ENCODE measurements around the gene DGKD. TPM values are rescaled to one million over a fixed set of nuclear protein-coding genes. Genes with fewer than 3 reads are reported as not detected.

DGKD gene
- total and polyA plus RNA-seq, 10 of the 15 experiments (the other 5 are each of a cell fraction or from before 2014, with no cell fraction given) = 2.7 to 81.9 (median 27.0) TPM

DNA sequence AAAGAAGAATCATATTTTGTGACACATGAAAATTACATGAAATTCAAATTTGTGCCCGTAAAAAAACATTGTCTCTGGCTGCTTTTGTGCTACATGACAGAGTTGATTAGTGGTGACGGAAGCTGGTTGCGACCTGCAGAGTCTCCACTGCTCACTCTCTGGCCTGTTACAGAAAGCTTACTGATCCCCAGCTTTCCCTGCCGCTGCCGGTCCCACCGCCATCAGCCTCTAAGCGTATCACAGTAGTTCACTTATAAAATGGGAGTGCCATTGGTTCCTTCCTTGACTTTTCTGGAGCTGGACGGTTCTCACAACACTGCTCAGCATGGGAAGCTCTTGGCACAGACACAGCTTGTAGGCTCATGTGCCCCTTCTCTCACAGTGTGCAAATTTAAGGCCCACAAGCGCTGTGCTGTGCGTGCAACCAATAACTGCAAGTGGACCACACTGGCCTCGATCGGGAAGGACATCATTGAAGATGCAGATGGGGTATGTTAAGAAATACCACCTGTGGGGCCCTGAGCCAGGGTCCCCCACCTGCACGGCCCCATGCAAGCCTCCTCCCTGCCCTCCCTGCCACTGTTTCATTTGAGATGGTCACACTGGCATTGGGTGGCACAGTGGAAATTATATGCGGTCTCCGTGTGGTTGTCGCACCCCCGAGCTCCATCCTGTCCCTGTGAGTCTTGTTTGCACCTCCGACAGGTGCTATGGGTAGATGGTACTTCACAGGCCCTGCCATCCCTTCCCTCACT lies 81.3 kb downstream of the DGKD start:
- Histone ChIP-seq H4K20me1 (ENCODE audit: control insufficient read depth, insufficient read depth) (no peaks in the 10 kb centered on the region; the same call in 1 of the 2 replicates), H3K27ac (ENCODE audit: control insufficient read depth, insufficient read depth) (no peak overlapping the region), H3K4me2 (ENCODE audit: control insufficient read depth, insufficient read depth) (no peak overlapping the region), H3K79me2 (ENCODE audit: control insufficient read depth, insufficient read depth, low read length) (no peaks in the 10 kb centered on the region), H2AFZ (ENCODE audit: control insufficient read depth, low read depth, low read length) (no peak overlapping the region), H3K4me1 (ENCODE audit: control insufficient read depth, insufficient read depth, low read length) (peaks cover 5% of the 10 kb centered on the region), H3K9me3 (replicated peaks; ENCODE audit: control insufficient read depth, insufficient read depth, low read length) (no peaks in the 10 kb centered on the region), H3K36me3 (ENCODE audit: control insufficient read depth in 2 of 2, insufficient read depth in 2 of 2, low read length in 1 of 2) (peaks cover 27 to 37% of the 10 kb centered on the region in 2 experiments), H3K27me3 (replicated peaks in 1 of 2; ENCODE audit: control insufficient read depth in 2 of 2, insufficient read depth in 2 of 2, low read length in 1 of 2) (no peaks in the 10 kb centered on the region), H3K4me3 (no peak overlapping the region), H3K9ac (ENCODE audit: control insufficient read depth, insufficient read depth, low read length) (no peak overlapping the region)
- DNase-seq (ENCODE audit: low read depth, low spot score) = no peak
- ChIA-PET SMC1A (ENCODE audit: uncharacterized antibody, unreplicated experiment) (interaction anchor here (0.6 to 1.9 kb wide), 6 partner anchors 8 to 31 kb away, joined by 3 to 6 read pairs (median 4); no protein-coding TSS in a partner anchor), RAD21 (ENCODE audit: unreplicated experiment) (interaction anchor here (1.0 to 1.3 kb wide), 2 partner anchors 8 to 79 kb away, joined by 3 to 5 read pairs; no protein-coding TSS in a partner anchor), CTCF (interaction anchor here (1.0 to 3.3 kb wide), 3 partner anchors 8 to 275 kb away, joined by 3 to 14 read pairs (median 5); no protein-coding TSS in a partner anchor), POLR2A (no interaction called here)
- no TSS peak for BruUV-seq (replicated peaks)
- intact Hi-C loops (cut with micrococcal nuclease; ENCODE audit: unreplicated experiment) = no loop called here
- no peak for FAIRE-seq
- in situ Hi-C loops (cut with MboI) = no loop called here
- no peak for TF ChIP-seq NFIC (IDR thresholded peaks at IDR 0.05; ENCODE audit: low read depth, low read length)
- WGBS (ENCODE audit: insufficient coverage, insufficient replicate concordance, low lambda C conversion rate, missing lambda C conversion rate) = 94% methylated on average over 18 of the region's 18 CpGs
- no peak for ATAC-seq

DNA sequence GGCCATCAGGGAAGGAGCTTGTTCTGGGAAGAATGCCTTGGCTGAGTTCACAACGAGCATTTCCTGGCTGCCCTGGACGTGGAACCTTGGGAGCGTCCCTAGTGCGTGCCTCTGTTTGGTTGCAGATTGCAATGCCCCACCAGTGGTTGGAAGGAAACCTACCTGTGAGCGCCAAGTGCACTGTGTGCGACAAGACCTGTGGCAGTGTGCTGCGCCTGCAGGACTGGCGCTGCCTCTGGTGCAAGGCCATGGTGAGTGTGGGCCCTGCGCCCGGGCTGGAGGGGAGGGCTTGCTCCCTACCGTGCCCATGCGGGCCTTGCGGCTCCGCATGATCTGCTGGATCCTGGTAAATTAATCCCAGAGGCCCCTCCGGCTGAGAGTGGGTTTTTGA lies 81.9 kb downstream of the DGKD start:
- Histone ChIP-seq H4K20me1 (ENCODE audit: control insufficient read depth, insufficient read depth) (no peaks in the 10 kb centered on the region; the same call in 1 of the 2 replicates), H2AFZ (ENCODE audit: control insufficient read depth, low read depth, low read length) (no peak overlapping the region), H3K79me2 (ENCODE audit: control insufficient read depth, insufficient read depth, low read length) (no peaks in the 10 kb centered on the region), H3K9ac (ENCODE audit: control insufficient read depth, insufficient read depth, low read length) (no peak overlapping the region), H3K4me1 (ENCODE audit: control insufficient read depth, insufficient read depth, low read length) (peaks cover 5% of the 10 kb centered on the region), H3K27ac (ENCODE audit: control insufficient read depth, insufficient read depth) (no peak overlapping the region), H3K9me3 (replicated peaks; ENCODE audit: control insufficient read depth, insufficient read depth, low read length) (no peaks in the 10 kb centered on the region), H3K27me3 (replicated peaks in 1 of 2; ENCODE audit: control insufficient read depth in 2 of 2, insufficient read depth in 2 of 2, low read length in 1 of 2) (no peaks in the 10 kb centered on the region), H3K4me3 (no peak overlapping the region), H3K36me3 (ENCODE audit: control insufficient read depth in 2 of 2, insufficient read depth in 2 of 2, low read length in 1 of 2) (peaks cover 27 to 37% of the 10 kb centered on the region in 2 experiments), H3K4me2 (ENCODE audit: control insufficient read depth, insufficient read depth) (no peak overlapping the region)
- SMC1A ChIA-PET (ENCODE audit: uncharacterized antibody, unreplicated experiment) = interaction anchor here (0.6 to 2.8 kb wide), 7 partner anchors 9 to 31 kb away, joined by 3 to 12 read pairs (median 5); no protein-coding TSS in a partner anchor
- CTCF ChIA-PET = interaction anchor here (1.1 to 3.3 kb wide), 2 partner anchors 10 to 32 kb away, joined by 5 to 14 read pairs; no protein-coding TSS in a partner anchor
- DNase-seq (ENCODE audit: low read depth, low spot score) (no peak), FAIRE-seq (no peak), ATAC-seq (no peak)
- RAD21 ChIA-PET (ENCODE audit: unreplicated experiment) = interaction anchor here (1.0 kb wide), 1 partner anchor 7 kb away, joined by 5 read pairs; no protein-coding TSS in a partner anchor
- POLR2A ChIA-PET = no interaction called here
- WGBS (ENCODE audit: insufficient coverage, insufficient replicate concordance, low lambda C conversion rate, missing lambda C conversion rate) = over 99% methylated on average over 15 of the region's 15 CpGs
- intact Hi-C loops (cut with micrococcal nuclease; ENCODE audit: unreplicated experiment) = no loop called here
- no TSS peak for BruUV-seq (replicated peaks)
- TF ChIP-seq FOS (IDR thresholded peaks at IDR 0.05; ENCODE audit: borderline replicate concordance, extremely low read depth, insufficient read length) = no peak
- in situ Hi-C loops (cut with MboI) = no loop called here
